Gastroesophageal sphincter (tissue), 3 donors: ENCODE data around the gene PPP1R13B.

ENCODE experiments used
- EP300 ChIP-seq: sonication (generic); formaldehyde crosslinking; IDR thresholded peaks from one replicate; pipeline ENCODE4 v1.6.1; 2017; ENCODE audit warnings: antibody characterized with exemption, mild to moderate bottlenecking
- POLR2A ChIP-seq, 2 donors: fragments of 450-650 bp; IDR thresholded peaks; one replicate each; pipeline ENCODE4 v1.6.1; 2017; ENCODE audit warnings: antibody characterized with exemption in 2 of 2, mild to moderate bottlenecking in 2 of 2, moderate library complexity in 1 of 2
- TF ChIP-seq, protein P1 (sequence below), 4 experiments: fragments of 200-600 bp in 2 of 4; fragments of 450-650 bp in 2 of 4; sonication (generic) in 1 of 4; IDR thresholded peaks; one replicate each; pipeline ENCODE4 v1.5.1; 2017 to 2019; ENCODE audit warnings: antibody characterized with exemption in 4 of 4, mild to moderate bottlenecking in 2 of 4, moderate library complexity in 2 of 4

DNA sequence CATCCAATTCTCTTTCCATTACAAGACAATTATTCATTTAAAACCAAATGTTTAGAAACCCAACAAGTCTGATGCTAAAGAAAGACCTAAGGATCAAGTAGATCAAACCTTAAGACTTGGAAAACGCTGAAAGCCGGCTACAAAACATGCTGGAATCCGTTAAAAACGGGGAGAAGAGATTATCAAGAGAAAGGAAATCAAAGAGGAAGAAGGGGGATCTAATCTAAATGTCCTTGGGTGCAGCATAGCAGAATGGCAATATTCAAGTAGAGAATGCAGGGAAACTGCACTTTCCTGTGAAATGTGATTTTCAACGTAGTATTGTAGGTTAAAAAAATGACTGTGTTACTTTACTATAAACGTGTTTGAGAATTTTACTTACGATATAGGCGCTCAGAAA is 1.3 kb downstream of the PPP1R13B start:
- TF ChIP-seq, protein P1, sequence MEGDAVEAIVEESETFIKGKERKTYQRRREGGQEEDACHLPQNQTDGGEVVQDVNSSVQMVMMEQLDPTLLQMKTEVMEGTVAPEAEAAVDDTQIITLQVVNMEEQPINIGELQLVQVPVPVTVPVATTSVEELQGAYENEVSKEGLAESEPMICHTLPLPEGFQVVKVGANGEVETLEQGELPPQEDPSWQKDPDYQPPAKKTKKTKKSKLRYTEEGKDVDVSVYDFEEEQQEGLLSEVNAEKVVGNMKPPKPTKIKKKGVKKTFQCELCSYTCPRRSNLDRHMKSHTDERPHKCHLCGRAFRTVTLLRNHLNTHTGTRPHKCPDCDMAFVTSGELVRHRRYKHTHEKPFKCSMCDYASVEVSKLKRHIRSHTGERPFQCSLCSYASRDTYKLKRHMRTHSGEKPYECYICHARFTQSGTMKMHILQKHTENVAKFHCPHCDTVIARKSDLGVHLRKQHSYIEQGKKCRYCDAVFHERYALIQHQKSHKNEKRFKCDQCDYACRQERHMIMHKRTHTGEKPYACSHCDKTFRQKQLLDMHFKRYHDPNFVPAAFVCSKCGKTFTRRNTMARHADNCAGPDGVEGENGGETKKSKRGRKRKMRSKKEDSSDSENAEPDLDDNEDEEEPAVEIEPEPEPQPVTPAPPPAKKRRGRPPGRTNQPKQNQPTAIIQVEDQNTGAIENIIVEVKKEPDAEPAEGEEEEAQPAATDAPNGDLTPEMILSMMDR (IDR thresholded peaks at IDR 0.05): no peak
- TF ChIP-seq POLR2A (IDR thresholded peaks at IDR 0.05) (no peak), EP300 (no peak)
